Tibial nerve (tissue), 4 donors: ENCODE data around the gene CMSS1. TPM values are rescaled to one million over a fixed set of nuclear protein-coding genes. Genes with fewer than 3 reads are reported as not detected.

Source experiments
- DNase-seq, 2 donors: peaks; one replicate each; pipeline ENCODE4 v3.0.0-alpha.2; 2019; ENCODE audit warnings: low spot score in 2 of 2
- H3K27ac ChIP-seq, 4 donors: fragments of 200-600 bp; sonication (generic) in 3 of 4; one replicate each; pipeline ENCODE4 v1.5.1; 2017 to 2019; ENCODE audit warnings: mild to moderate bottlenecking in 1 of 4
- H3K27me3 ChIP-seq, 2 donors: fragments of 200-600 bp; sonication (generic) in 1 of 2; one replicate each; pipeline versions ENCODE4 v1.5.1 to v1.6.0; 2017 to 2019
- H3K36me3 ChIP-seq, 3 donors: fragments of 200-600 bp; sonication (generic); one replicate each; pipeline ENCODE4 v1.5.1; 2018 to 2019
- H3K4me1 ChIP-seq, 4 donors: fragments of 200-600 bp; sonication (generic) in 3 of 4; one replicate each; pipeline ENCODE4 v1.5.1; 2017 to 2019
- H3K4me3 ChIP-seq, 4 donors: fragments of 200-600 bp; sonication (generic) in 3 of 4; one replicate each; pipeline ENCODE4 v1.5.1; 2017 to 2019; ENCODE audit warnings: mild to moderate bottlenecking in 1 of 4, moderate library complexity in 1 of 4
- H3K9me3 ChIP-seq, 4 donors: fragments of 200-600 bp; sonication (generic) in 3 of 4; one replicate each; pipeline ENCODE4 v1.5.1; 2017 to 2019
- CTCF ChIP-seq, 5 experiments: fragments of 200-600 bp in 3 of 5; fragments of 450-650 bp in 2 of 5; sonication (generic) in 3 of 5; IDR thresholded peaks; one replicate each; pipeline ENCODE4 v1.5.1; 2016 to 2019; ENCODE audit warnings: antibody characterized with exemption in 5 of 5, mild to moderate bottlenecking in 3 of 5, moderate library complexity in 2 of 5
- EP300 ChIP-seq, 2 donors: sonication (generic); formaldehyde crosslinking; IDR thresholded peaks; one replicate each; pipeline ENCODE4 v1.6.1; 2017; ENCODE audit warnings: antibody characterized with exemption in 2 of 2, mild to moderate bottlenecking in 1 of 2
- POLR2A ChIP-seq, 2 donors: fragments of 450-650 bp; IDR thresholded peaks; one replicate each; pipeline ENCODE4 v1.6.1; 2017; ENCODE audit warnings: antibody characterized with exemption in 2 of 2, mild to moderate bottlenecking in 2 of 2, moderate library complexity in 2 of 2
- WGBS, 2 donors: methylation state at CpG; one replicate each; pipeline ENCODE4 v1.1.5; 2018; 5-methylcytosine and 5-hydroxymethylcytosine counted together
- total RNA-seq, 4 donors: library from RNA; depleted of rRNA; stranded (reverse); fragments of >200 nt; gene quantifications; one replicate each; pipeline ENCODE4 v1.1.0, GENCODE V29; 2016

The CMSS1 gene
- total RNA-seq, 4 donors from 2014 or later, result 5.5 to 29.1 (median 15.7) TPM

GRCh38 chr3:100057716-100058575 is 240.3 kb downstream of the CMSS1 start:
- no peak for DNase-seq
- Histone ChIP-seq H3K27me3 (no peaks in the 10 kb centered on the region), H3K4me3 (no peak overlapping the region), H3K36me3 (no peaks in the 10 kb centered on the region), H3K9me3 (no peaks in the 10 kb centered on the region), H3K4me1 (no peaks in the 10 kb centered on the region), H3K27ac (no peak overlapping the region)
- TF ChIP-seq EP300 (IDR thresholded peaks at IDR 0.05), result no peak
- no peak for TF ChIP-seq POLR2A (IDR thresholded peaks at IDR 0.05)
- TF ChIP-seq CTCF (IDR thresholded peaks at IDR 0.05), result no peak
- 73 to 77% methylated on average over 8 of the region's 8 CpGs for WGBS, 2 donors

DNA sequence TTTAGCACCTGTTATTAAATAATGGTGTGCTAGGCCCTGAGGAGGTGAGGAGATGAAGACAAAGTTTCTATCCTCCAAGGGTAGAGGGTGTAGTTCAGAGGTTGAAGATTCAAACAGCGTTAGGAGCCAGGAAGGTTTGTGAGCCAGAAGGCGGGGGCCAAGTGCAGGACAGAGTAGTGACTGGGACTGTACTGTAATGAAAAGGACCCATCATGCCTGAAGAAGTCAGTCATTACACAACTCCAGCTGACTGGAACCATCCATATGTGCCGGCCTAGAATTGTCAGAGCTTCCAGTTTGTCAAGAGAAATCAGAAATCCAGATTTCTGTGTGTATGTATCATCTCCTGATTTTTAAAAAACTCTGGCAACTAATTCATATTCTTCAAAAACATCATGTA is 241.8 kb downstream of the CMSS1 start:
- H3K27me3 ChIP-seq, result no peaks in the 10 kb centered on the region
- H3K27ac ChIP-seq, result no peak overlapping the region
- peaks cover 0 to 6% (median 0%) of the 10 kb centered on the region in 4 donors for H3K4me1 ChIP-seq
- TF ChIP-seq CTCF (IDR thresholded peaks at IDR 0.05) (no peak), POLR2A (IDR thresholded peaks at IDR 0.05) (no peak), EP300 (IDR thresholded peaks at IDR 0.05) (no peak)
- H3K9me3 ChIP-seq, result no peaks in the 10 kb centered on the region
- no peak for DNase-seq
- H3K36me3 ChIP-seq, result no peaks in the 10 kb centered on the region
- 64 to 72% methylated on average over 3 of the region's 3 CpGs for WGBS, 2 donors
- H3K4me3 ChIP-seq, result no peak overlapping the region

GRCh38 chr3:100060685-100061484 is 243.2 kb downstream of the CMSS1 start:
- Histone ChIP-seq H3K4me3 (no peak overlapping the region), H3K4me1 (peaks cover 0 to 9% (median 0%) of the 10 kb centered on the region in 4 donors), H3K27me3 (no peaks in the 10 kb centered on the region), H3K27ac (no peak overlapping the region), H3K9me3 (no peaks in the 10 kb centered on the region), H3K36me3 (no peaks in the 10 kb centered on the region)
- WGBS, 2 donors, result 84% methylated on average over 7 of the region's 7 CpGs
- DNase-seq, result no peak
- no peak for TF ChIP-seq EP300 (IDR thresholded peaks at IDR 0.05)

DNA sequence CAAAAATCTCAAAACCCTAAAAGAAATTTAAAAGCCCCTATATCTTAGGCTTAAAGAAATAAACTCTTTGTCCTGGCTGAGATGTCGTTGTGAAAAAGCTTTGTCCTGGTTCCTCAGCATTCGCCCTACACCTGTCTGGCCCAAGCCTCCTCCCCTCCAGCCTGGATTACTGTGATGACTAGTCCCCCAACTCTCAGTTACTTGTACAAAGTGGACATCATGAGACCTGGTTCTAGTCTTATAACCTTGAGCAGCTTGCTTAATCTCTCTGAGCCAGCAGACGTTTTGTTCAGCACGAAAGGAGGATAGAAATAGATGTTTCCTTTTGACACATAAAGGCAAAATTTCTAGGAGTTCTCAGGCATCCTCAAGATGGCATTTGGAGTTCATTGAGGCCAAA is 245.0 kb downstream of the CMSS1 start:
- no peak for TF ChIP-seq EP300 (IDR thresholded peaks at IDR 0.05)
- no peak for TF ChIP-seq POLR2A (IDR thresholded peaks at IDR 0.05)
- no peak for TF ChIP-seq CTCF (IDR thresholded peaks at IDR 0.05)
- Histone ChIP-seq H3K27me3 (no peaks in the 10 kb centered on the region), H3K27ac (no peak overlapping the region), H3K36me3 (no peaks in the 10 kb centered on the region), H3K4me1 (peaks cover 0 to 9% (median 0%) of the 10 kb centered on the region in 4 donors), H3K4me3 (no peak overlapping the region), H3K9me3 (no peaks in the 10 kb centered on the region)
- DNase-seq, result no peak
- WGBS, 2 donors, result 88 to 89% methylated on average over 4 of the region's 4 CpGs

DNA sequence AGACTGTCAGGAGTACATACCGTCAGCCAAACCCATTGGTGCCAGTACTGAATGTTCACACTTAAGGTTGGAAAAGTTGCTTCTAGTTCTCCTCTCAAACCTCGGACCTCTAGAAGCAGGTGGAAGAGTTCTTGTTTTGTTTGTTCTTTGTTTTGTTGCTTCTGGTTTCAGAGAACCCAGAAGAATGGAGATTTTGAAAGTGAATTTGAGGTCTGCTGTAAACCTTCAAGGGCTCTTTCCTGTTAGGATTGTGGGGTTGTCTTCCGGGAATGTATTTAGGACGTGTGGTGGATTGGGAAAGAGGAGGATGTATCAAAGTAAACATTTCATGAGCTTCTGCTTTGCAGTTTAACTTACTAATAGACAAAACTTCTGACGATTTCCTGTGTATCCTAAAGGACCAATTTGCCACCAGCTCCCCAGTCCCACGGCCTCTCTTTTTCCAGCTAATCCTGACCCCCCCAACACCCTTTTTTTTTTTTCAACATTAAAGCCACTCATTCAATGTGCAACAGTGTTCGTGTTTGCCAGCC is 246.3 kb downstream of the CMSS1 start:
- H3K4me1 ChIP-seq, result peaks cover 0 to 12% (median 0%) of the 10 kb centered on the region in 4 donors
- no peaks in the 10 kb centered on the region for H3K36me3 ChIP-seq
- no peak overlapping the region for H3K4me3 ChIP-seq
- DNase-seq, result no peak
- H3K27ac ChIP-seq, result no peak overlapping the region
- WGBS, 2 donors, result 55 to 65% methylated on average over 7 of the region's 7 CpGs
- no peak for TF ChIP-seq EP300 (IDR thresholded peaks at IDR 0.05)
- no peak for TF ChIP-seq CTCF (IDR thresholded peaks at IDR 0.05)
- TF ChIP-seq POLR2A (IDR thresholded peaks at IDR 0.05), result no peak
- no peaks in the 10 kb centered on the region for H3K27me3 ChIP-seq
- no peaks in the 10 kb centered on the region for H3K9me3 ChIP-seq
